Anterior cingulate cortex (tissue), 58 donors: Measurements from ENCODE around the gene VENTX.

Experiments
- DNase-seq, 58 donors: peaks; one replicate each; lab custom pipeline; 2025; lab: John Stamatoyannopoulos, UW

Gene VENTX

DNA sequence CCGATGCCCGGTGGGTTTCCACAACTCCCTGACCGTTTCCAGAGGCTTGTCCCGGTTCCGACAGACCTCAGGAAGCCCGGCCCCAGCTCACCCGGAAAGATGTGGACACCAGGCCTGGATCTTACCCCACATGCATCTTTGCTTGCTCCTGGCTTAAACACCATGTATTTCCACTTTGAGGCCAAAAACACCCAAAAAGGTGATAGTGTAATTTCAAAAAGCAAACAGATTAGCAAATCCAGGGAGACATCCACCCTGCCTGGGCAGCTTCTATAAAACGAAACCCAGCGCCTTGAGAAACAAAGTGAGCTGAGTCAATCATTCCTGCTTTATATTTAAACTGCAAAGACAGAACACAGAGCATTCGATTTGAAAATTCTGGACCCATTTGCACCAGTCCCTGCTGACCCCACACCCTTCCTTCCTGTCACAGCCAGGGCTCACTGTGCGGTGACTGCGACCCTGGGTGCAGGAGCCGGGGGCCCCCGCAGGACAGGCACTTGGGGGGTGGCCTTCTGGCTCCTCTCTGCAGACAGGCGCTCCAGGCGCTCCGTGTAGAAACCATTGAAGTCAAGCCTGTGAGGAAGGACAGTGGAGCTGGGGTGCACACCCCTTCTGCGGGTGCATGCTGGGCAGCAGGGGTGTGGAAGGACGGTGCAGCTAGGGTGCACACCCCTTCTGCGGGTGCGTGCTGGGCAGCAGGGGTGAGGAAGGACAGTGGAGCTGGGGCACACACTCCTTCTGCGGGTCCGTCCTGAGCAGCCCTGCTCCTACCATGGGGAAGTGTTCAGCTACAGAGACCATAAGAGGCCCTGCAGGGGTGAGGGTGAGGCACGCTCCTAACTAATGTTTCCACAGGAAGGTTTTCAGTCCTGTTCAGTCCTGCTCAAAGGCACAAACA lies 41.9 kb downstream of the VENTX start:
- no peak for DNase-seq

DNA sequence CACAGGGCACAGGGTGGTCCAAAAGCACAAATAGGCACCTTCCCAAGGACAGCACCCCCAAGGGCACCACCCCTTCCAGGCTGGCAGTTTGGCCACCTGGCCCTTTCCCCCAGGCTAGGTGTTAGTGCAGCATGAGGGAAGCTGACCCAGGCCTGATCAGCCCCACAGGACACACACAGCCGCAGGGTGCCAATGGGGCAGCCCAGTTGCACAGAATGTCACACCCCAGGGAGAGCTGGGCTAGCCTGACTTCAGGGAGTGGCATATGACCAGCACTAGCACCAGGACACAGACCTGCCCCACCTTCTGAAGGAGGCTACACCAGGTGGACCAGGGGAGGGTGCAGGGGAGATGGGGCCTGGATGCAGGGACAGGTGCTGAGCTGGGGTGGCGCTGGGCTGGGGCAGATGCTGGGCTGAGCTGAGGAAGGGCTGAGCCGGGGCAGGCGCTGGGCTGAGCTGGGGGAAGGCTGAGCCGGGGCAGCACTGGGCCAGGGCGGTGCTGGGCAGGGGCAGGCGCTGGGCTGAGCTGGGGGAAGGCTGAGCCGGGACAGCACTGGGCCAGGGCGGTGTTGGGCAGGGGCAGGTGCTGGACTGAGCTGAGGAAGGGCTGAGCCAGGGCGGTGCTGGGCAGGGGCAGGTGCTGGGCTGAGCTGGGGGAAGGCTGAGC lies 42.9 kb downstream of the VENTX start:
- DNase-seq: no peak

DNA sequence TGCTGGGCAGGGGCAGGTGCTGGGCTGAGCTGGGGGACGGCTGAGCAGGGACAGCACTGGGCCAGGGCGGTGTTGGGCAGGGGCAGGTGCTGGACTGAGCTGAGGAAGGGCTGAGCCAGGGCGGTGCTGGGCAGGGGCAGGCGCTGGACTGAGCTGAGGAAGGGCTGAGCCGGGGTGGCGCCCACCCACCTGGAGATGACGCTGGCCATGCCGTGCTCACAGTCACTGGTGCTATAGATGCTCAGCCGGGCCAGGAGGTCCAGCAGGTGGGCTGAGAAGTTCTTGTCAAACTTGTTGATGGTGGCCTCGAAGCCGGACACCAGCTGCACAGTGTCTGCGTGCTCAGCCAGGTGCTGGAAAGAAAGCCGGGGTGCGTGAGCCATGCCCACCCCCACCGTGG lies 43.4 kb downstream of the VENTX start:
- no peak for DNase-seq

DNA sequence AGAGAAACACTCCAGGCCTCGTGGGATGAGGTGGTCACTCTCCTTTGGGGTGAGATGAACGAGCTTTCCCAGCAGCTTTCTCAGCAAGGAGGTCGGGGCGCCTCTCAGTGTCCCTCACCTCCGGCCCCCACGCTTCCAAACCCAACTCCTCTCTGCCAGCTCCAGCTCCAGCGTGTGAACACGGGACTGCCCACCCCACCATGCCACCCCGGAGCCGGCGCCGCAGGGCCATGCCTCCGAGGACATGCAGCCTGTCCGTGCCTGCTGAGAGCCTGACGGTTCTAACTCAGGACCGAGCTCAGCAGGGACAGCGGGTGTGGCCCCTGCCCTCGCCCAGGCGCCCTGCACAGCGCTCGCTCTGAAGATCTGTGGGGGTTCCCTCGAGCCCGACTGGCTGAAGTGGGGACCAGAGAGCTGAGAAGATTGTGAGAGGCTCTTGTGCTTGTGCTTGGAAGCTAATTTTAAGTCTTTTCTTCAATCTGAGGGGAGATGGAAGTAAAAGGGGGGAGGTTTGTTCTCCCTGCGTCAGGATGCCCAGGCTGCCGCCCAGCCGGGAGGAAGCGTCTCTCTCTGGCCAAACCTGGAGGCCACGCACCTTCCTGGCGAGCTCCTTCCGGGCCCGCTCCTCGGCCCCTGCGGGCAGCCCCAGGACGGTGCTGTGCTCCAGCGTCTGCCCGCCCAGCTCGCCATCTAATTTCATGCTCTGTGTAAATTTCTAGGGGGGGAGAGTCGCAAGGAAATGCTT lies 44.1 kb downstream of the VENTX start:
- no peak for DNase-seq

DNA sequence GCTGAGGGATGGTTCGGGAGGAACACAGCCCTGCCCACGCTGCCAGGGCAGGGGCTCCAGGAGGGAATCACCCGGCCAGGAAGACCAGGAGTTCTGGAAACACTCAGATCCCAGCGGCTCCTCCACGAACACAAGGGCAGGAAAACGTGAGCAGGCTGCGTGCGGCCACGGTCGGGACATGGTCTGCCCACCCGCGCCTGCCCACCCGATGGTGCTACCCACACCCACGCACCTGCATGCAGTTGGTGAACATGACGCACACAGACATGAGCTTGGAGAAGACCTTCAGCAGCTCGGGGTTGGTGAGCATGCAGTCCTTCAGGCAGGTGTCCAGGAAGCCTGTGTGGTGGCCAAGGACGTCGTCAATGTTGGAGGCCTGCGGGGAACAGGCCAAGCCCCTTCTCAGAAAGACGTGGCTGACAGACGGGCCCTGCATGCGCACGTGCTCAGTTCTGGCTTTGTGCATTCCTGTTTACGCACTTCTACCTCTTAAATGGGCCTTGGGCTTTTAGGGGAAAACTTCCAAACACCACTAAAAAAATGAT lies 45.3 kb downstream of the VENTX start:
- DNase-seq: no peak

DNA sequence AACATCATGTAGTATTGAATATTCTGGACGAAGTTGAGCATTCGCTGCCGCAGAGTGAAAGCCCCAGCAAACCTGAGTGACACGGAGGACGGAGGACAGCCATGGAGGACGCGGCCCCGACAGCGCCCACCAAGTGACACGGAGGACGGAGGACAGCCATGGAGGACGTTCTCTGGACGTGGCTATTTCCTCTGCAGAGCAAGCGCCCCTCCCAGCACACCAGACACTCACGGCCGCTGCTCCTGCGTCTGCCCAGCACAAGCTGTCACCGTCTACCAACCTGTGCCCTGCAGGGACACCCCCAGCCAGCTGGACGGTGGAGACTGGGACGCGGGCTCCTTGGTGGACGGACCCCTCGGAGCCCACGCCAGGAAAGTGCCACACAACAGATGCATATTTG lies 46.3 kb downstream of the VENTX start:
- DNase-seq: no peak

DNA sequence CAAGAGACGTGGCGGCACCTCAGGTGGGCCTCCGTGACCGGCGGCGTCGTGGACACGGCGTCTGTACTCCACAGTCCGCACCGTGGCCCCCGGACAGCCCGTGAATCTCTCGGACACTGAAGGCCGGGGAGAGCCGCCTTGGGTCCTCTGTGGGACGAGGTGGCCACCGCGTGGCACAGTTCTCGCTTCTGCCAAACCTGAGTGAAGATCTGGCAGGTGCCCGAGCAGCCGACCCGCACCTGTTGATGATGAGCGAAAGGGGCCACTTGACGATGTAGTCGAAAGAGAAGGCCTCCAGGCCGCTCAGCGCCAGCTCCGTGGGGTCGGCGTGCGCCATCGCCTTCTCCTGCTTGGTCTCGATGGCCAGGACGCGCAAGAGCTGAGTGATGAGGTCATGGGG lies 47.6 kb downstream of the VENTX start:
- DNase-seq: no peak

DNA sequence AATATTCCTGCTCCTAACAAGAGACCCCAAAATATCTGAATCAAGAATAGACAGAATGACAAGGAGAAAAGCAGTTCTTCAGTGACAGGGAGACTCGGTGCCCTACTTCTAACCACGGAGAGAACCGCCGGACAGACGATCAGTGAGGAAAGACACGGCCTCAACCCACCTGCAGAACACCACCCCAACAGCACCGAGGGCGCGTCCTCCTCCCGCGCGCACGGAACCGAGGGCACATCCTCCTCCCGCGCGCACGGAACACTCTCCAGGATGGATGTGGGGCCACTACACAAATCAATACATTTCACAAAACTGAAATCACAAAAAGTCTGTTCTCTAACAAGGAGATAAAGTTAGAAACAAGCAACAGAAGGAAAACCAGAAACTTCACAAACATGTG lies 48.7 kb downstream of the VENTX start:
- no peak for DNase-seq

DNA sequence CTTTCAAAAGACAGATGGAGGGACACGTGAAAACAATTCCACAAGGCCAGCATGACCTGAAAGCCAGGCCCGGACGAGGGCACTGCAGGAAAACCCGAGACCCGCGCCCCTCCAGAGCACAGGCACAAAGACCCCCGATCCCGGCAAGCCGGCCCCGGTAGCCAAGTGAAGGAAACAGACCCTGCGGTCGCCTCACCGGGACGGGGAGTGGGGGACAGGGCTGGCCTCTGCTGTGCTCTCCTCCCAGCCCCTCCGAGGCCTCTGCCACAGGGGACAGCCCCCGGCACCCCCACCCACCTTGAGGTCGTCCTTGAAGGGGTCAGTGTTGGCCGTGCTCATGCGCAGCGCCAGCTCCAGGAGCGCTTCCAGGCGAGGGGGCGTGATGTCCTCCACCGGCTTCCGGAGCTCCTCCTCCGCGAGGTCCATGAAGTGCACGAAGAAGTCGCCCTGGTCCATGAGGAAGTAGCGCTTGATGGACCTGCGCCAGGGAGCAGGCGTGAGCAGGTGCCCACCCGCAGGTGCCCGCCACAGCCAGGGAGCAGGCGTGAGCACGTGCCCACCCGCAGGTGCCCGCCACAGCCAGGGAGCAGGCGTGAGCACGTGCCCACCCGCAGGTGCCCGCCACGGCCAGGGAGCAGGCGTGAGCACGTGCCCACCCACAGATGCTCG lies 50.3 kb downstream of the VENTX start:
- no peak for DNase-seq

DNA sequence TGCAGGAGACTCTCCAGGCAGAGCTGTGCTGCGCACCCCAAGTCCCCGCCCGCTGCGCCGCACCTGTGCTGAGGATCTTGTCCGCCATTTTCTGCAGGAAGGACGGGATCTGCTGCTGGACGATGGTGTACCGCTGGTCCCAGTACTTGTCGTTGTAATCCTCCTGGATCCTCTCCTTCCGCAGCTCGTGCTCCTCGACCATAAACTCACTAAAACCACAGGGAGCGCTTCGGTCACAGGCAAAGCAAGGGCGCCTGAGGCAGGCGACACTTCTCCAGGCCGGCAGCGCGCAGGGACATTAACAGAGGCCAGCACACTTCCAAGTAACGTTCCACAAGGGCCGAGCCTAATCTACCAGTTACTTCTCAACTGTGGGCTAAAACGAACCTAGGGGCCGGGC lies 52.1 kb downstream of the VENTX start:
- DNase-seq: no peak
